HG03039 (cell line): ENCODE results near the gene MLLT6.
A peak's percentile ranks its signal among the peaks of the same experiment; 100 is the strongest.

Experiments
- ATAC-seq: cut with Tn5 transposase; IDR thresholded peaks from one replicate; pipeline ENCODE4 v1.9.1; 2021; ENCODE audit warnings: mild to moderate bottlenecking, moderate library complexity; ENCODE audit not compliant: unreplicated experiment

MLLT6 gene

GRCh38 chr17:38741461-38741860, 36.4 kb downstream of the MLLT6 start:
- ATAC-seq, result no peak

GRCh38 chr17:38741921-38742410, 36.9 kb downstream of the MLLT6 start:
- no peak for ATAC-seq

DNA sequence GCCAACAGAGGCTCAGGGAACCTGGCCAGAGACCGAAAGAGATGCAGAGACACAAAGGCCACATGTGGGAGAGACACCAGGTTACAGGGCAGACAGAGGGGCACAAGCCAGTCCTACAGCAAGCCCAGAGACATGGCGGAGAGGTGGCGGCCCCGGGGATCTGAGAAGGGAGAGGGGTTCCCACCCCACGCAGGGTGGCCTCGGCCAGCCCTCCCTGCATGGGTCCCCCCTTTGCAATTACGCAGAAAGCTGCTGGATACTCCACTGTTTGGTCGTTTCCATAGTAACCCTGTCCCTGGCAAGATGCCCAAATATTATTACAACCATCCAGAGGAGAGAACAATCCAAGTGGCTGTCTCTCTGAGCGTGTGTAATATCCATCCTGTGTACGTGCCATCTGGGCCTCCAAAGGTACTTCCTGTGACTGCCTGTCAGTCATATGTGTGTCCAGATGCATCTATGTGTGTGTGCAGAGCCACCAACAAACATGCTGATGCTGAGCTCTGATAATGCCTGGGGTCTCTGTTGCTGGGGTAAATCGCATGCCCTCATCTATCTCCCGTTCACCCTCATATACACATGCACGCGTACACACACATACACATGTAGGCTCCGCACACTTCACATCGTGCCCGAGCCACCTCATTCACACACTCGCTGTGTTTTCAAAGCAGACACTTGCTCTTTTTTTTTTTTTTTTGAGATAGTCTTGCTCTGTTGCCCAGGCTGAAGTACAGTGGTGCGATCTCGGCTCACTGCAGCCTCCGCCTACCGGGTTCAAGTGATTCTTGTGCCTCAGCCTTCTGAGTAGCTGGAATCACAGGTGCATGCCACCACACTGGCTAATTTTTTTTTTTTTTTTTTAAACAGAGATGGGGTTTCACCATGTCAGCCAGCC, 37.6 kb downstream of the MLLT6 start:
- no peak for ATAC-seq

DNA sequence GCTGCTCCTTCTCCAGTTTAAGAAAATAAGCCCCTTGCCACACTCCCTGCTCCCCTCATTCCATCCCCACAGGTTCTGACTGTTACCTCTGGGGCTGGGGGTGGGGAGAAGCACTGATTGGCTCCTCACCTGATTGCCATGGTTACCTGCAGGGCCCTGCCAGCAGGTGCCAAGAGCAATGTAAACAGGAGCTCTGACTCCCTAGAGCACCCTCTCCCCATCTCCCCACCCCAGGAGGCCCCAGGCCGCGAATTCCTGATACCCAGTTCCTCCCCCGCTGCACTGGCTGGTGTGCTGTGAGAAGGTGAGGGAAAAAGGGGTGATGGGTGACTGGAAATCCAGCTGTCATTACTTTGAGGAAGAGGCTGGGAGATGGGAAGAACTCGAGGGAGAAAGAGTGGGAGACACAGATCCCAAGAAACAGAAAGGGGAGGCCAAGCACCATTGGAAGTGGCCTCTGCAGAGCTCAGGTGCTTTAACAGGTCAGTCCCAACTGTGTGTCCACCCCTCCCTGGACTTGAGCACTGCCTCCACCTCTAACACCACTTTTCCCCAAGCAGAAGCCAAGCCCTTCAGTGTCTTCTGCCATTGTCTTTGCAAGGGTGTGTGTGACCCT, 38.6 kb downstream of the MLLT6 start:
- no peak for ATAC-seq

DNA sequence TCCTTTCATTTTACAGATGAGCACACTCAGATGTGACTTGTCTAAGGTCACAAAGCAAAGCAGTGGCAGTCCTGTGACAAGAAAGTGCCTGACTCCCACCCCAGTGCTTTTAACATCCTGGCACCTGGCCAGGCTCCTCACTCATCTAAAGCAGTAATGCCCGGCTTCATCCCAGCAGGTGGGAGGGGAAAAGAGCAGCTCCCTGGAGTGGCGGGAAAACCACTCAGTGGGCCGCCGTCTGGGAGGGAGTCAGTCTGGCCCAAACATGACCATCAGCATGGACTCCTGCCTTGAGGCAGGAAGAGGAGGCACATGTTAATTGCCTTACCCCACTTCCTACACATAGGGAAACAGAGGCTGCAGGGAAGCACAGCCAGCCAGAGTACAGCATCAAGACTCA, 40.5 kb downstream of the MLLT6 start:
- ATAC-seq, result no peak

GRCh38 chr17:38746004-38746848, 41.2 kb downstream of the MLLT6 start:
- ATAC-seq, result no peak

DNA sequence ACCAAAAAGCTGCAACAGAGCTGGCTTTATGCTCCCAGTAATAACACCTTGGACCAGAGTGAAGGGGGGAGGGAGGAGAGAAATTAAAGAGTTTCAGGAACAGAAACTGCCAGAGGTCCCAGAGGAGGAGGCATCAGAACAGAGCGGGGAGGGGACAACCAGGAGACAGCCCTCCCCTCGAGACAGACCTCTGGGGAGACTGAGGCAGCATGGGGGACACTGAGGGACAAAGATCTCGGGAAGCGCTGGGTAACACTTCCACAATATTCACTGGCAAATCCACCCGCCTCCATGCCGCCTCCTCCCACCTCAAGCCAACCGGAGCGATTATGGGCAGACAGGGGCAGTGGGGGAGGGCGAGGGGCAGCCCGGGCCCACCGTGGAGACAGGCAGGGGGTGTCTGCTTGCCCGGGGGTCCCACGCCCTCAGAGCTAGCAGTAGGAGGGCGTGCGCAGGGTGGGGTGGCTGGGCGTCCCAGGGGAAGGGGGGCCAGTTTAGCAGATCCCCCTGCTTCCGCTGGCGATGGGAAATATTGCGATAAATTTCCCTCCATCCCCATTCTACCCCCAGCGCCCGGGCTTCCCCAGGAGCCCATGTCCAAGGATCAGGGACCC, 41.9 kb downstream of the MLLT6 start:
- ATAC-seq, result no peak

DNA sequence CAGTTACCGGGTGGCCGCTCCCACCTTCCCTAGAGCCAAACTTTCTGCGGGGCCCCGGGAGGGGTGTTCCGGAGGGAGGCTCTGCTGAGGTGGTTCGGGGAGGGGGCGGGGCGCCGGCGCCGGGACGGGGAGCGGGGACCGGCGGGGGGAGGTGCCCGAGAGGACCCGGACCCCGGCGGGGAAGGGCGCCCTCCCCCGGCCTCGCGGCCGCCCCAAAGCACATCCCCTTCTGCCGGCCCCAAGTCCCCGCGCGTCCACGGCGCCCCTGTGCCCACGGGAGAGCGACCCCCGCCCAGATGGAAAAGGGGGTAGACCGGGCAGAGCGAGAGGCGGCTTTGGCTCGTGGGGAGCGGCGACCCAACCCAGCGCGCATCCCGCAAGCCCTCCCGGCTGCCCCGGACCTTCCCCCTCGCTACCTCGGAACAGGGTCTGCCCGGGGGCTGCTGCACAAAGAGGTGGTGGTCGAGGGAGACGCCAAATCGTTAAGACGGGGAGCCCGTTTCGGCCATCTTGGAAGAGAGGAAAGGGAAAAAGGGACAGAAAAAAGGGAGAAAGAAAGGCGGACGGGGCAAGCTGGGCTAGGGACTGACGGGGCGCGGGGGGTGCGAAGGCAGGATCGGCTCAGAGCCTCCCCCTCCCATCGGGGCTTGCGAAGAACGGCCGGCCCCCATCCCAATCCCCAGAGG, 42.5 kb downstream of the MLLT6 start:
- ATAC-seq, result no peak

- no peak for ATAC-seq
Measured at GRCh38 chr17:38748149-38748891, 43.2 kb downstream of the MLLT6 start, which contains the start of gene PCGF2. TSS of gene PCGF2 (minus strand) at chr17:38748336. CDS start at chr17:38740402, 7,934 bp downstream.

GRCh38 chr17:38748892-38749222, 43.8 kb downstream of the MLLT6 start:
- ATAC-seq, result no peak

- ATAC-seq, result no peak
Measured at GRCh38 chr17:38749223-38750043, 44.4 kb downstream of the MLLT6 start.

DNA sequence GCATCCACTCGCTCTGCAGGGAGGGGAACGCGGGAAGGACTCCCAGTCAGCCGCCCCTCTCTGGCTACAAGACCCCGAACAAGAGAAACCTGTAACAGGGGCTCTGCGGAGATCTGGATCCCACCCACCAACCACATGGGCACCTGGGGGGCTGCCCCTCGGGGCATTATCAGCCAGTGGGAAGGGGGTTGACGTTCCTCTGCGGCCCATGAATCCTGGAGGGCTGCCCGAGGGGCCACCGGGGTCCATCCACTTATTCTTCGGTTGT, 44.9 kb downstream of the MLLT6 start:
- no peak for ATAC-seq

DNA sequence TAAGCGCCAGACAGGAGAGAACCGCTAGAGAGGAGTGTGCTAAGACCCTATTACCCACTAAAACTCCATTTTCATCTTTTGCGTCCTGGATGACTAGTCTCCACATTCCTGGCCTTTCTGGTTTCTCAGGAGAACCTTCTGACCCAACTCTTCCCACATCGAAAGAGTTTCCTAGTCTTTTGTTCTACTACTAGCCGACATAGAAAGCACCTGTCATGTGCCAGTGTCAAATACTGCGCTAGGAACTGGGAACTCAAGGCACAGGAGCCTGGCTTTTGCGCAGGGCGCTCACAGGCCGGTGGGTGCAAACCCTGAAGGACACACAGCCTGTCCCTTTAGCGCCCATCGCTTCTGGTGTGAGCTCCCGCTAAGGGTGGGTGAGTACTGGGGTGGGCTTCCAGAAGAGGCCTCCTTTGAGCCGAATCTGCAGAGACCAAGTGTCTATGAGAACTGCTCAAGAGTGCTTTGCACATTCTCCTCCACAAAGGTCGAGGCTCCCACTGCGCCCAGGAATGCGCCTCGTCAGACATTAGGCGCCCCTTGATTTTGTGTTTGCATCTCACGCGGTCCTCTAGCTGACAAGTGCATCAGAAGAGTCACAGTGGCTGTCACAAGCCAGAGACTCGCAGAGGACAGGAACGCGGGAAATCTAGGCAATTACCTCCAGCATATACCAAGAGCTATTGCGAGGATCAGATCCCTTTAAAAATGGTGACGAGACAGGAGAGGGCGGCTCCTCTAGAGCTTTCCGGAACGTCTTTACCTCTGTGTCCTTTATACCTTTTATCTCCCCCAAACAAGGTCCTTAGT, 45.4 kb downstream of the MLLT6 start:
- no peak for ATAC-seq

- no peak for ATAC-seq
Measured at GRCh38 chr17:38751144-38751807, 46.2 kb downstream of the MLLT6 start.

GRCh38 chr17:38751808-38752307, 46.8 kb downstream of the MLLT6 start:
- ATAC-seq, result peak; percentile 31

DNA sequence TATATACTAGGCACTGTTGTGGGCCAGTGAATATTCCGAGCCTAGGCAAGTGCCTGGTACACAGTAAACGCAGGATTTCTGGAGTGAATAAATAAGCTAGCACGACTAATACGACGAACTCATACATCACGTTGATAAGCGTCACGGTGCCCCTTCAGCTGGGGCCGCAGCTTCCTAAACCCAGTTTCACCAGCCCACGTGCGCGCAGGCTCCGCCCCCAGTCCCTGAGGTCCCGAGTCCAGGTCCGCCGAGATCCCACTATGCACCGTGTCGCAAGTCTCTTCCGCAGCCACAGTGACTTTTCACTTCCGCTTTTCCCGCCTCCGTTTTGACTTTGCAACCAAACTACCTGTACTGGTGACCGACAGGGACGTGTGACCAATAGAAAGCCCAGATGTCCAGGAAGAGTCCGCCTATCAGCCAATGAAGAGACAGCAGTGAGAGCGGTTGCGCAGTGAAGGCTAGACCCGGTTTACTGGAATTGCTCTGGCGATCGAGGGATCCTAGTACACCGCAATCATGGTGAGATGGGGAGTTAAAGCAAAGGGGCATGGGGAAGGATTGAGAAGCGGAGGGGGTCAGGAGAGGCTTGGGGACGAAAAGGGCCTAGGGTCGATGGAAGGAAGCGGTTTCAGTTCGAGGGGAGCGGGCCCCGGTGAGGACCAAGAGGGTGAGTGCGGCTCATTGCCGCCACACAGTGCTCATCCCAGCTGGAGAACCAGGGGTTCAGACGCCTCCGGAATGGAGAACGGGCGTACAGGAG, 47.4 kb downstream of the MLLT6 start, which contains the start of gene PSMB3:
PSMB3 (plus strand) TSS at position 434 of the 763 bp plus-strand sequence; CDS start at position 520, 86 bp downstream.
- peak; percentile 77 for ATAC-seq
